NCI-H2196 treated with DMSO at 0.1 percent for 48 hours (cell line): Measurements from ENCODE around the gene UBAC2.

ENCODE experiments used
- DNase-seq: peaks from one replicate; lab custom pipeline; 2025; ENCODE audit not compliant: unreplicated experiment; lab: John Stamatoyannopoulos, UW

The UBAC2 gene

GRCh38 chr13:99429670-99430069, 229.0 kb downstream of the UBAC2 start:
- no peak for DNase-seq

- no peak for DNase-seq
These were observed 231.4 kb downstream of the UBAC2 start for GRCh38 chr13:99431927-99432608.

GRCh38 chr13:99432609-99433542, 232.2 kb downstream of the UBAC2 start:
- DNase-seq, result no peak

GRCh38 chr13:99433543-99434075, 233.0 kb downstream of the UBAC2 start:
- no peak for DNase-seq

- DNase-seq, result no peak
These were observed 233.7 kb downstream of the UBAC2 start for GRCh38 chr13:99434258-99434788.

GRCh38 chr13:99435116-99435515, 234.5 kb downstream of the UBAC2 start:
- DNase-seq, result no peak

- no peak for DNase-seq
These were observed 235.3 kb downstream of the UBAC2 start for GRCh38 chr13:99435998-99436397.
